ENCODE measurements around the gene DST.

DNA sequence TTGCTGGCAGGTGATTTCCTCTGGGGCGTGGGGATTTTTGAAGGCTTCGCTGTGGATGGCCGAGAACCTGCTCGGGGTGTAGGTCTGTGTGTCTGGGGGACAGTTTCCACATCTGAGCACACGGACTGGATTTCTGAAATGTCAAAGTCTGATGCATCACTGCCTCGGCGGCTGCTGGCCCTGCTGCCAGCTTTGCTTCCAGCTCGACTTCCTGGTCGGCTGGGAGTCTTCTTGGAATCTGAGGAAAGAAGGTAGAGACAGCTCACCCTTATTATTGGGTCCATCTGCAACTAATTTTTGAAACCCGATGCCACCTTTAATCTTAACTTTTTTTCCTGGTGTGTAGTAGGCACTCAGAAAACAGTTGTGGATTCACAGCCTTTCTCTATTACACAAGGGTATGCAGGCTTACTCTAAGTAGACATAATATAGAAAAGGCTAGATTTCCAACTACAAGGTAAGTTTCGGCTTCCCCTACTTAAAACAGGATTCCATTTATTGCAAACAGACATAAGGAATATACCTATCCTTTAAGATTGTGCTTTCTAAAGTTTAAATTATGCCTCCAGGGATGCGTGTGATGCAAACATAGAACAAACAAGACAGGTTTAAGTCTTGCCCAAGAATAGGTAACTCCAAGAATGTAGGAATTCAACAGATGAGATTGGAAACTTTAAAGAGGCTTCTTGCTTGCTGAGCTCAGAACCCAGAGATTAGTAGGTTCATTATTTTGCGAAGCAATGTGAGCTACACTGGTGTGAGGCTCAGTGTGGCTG lies 183.5 kb downstream of the DST start:
- no peak for TF ChIP-seq SUZ12 (IDR thresholded peaks at IDR 0.05; ENCODE audit: extremely low read depth, insufficient read depth, insufficient read length)
- TF ChIP-seq YY1 (IDR thresholded peaks at IDR 0.05; ENCODE audit: insufficient read depth, insufficient read length) = no peak

Measured in NT2/D1 (cell line).